Measurements from ENCODE around the gene ERI3.

DNA sequence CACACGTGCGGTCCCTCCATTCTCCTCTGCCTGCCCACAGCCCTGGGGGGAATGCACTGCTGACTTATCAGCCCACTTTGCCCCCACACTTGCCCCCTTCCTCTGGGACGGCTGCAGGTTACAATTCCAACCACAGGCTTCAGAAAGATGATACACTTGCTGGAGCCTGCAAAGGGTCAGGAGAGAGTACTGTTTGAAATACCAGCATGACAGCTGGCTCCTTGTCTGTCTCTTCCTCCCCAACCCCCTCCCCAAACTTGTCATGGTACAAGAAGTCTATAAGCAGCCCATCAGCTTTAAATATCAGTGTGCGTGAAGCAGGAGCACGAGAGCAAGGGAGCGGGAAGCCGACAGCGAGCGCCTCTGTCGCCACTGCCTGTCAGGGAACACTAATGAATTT lies 62.4 kb downstream of the ERI3 start:
- TF ChIP-seq EZH2 (IDR thresholded peaks at IDR 0.05; ENCODE audit: borderline replicate concordance, low read length) (no peak), CTCF (IDR thresholded peaks at IDR 0.05; ENCODE audit: low read length) (no peak)
